HG03432 (cell line): Measurements from ENCODE around the gene A3GALT2.
"Not testable (repeated sequence)": the region's sequence is repeated elsewhere in the genome, so short reads cannot be mapped to it uniquely, and the experiment has no call there.

Source experiments
- ATAC-seq: cut with Tn5 transposase; IDR thresholded peaks from one replicate; pipeline ENCODE4 v1.9.1; 2021; ENCODE audit warnings: mild to moderate bottlenecking, moderate library complexity; ENCODE audit not compliant: unreplicated experiment

The A3GALT2 gene

DNA sequence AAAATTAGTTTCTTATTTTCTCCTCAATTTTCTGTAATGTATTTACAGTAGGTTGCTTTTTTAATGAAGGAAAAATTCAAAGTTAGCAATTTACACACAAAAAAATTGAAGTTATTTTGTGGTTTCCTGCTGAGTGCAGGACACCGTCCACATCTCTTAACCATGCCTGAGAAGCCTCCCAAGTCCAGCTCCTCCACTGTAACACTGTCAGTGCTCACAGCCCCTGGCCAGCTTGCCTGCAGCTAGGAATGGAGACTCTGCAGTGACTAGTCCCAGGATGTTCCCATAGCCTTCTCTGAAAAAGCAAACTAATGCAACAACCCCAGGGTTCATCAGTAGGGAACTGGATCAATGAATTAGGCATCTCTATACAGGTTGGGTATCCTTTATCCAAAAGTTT, 3.5 kb downstream of the A3GALT2 start:
- ATAC-seq, result no peak

GRCh38 chr1:33316601-33317000, 4.3 kb downstream of the A3GALT2 start:
- ATAC-seq, result no peak

GRCh38 chr1:33314416-33314815, 6.5 kb downstream of the A3GALT2 start:
- no peak for ATAC-seq

GRCh38 chr1:33312413-33312749, 8.5 kb downstream of the A3GALT2 start:
- no peak for ATAC-seq

DNA sequence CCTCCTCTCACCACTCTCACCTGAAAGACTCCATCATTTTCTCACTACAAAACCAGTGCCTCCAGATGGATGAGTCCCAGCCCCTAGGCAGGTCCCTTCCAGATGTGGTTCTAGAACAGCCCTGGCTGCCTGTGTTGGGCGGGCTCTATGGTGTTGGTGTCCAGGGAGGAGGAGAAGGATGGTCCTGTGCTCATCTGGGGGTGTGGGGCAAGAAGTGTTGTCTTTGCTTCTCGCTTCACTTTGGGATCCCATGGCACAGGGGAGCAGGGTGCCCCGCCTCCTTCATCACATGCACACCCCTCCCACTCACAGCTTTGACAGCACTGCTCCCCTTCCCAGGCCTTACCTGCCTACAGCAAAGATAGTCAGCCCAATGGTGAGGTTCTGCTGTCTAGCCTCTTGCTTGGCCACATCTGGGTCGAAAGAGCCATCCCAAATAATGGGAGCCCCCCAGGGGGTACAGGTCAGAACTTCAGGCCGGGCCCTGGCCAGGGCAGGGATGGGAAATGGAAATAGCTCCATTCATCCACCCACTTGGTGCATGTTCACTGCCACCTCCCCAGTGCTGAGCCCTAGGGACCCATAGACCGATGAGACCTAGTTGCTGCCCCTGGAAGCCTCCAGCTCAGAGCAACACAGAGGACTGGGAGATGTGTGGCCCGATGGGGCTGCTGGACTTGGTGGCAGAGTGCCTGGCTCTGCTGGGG, 9.0 kb downstream of the A3GALT2 start:
- ATAC-seq, result no peak

DNA sequence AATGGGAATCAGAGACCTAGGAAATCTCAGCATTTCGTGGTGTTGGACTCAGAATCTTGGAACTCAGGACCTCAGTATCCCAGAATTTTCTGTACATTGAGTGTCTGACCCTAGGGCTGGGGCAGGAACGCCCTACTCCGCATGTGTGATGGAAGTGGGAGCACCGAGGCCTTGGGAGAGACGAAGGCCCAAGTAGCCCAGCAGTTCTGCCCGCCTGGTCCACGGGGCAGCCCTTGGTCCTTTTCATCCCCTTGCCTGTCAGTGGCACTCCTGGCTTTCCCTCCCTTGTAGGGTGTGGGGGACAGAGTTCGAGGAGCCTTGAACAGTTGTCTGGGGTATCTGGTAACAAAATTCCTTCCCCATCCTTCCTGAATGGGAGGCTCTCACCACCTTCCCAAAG, 10.2 kb downstream of the A3GALT2 start:
- no peak for ATAC-seq

GRCh38 chr1:33309351-33309750, 11.5 kb downstream of the A3GALT2 start:
- ATAC-seq, result not testable (repeated sequence)

DNA sequence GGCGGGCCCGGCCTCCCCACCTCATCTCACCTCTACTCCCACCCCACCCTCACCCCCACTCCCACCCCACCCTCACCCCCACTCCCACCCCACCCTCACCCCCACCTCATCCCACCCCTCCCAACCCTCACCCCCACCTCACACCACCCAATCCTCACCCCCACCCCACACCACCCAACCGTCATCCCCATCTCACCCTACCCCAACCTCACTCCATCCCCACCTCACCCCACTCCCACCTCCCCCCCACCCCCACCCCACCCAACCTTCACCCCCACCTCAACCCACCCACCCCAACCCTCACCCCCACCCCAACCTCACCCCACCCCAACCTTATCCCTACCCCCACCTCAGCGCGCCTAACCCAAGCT, 13.4 kb downstream of the A3GALT2 start:
- no peak for ATAC-seq

- ATAC-seq, result no peak
Observed at GRCh38 chr1:33306653-33307493, 14.0 kb downstream of the A3GALT2 start.

DNA sequence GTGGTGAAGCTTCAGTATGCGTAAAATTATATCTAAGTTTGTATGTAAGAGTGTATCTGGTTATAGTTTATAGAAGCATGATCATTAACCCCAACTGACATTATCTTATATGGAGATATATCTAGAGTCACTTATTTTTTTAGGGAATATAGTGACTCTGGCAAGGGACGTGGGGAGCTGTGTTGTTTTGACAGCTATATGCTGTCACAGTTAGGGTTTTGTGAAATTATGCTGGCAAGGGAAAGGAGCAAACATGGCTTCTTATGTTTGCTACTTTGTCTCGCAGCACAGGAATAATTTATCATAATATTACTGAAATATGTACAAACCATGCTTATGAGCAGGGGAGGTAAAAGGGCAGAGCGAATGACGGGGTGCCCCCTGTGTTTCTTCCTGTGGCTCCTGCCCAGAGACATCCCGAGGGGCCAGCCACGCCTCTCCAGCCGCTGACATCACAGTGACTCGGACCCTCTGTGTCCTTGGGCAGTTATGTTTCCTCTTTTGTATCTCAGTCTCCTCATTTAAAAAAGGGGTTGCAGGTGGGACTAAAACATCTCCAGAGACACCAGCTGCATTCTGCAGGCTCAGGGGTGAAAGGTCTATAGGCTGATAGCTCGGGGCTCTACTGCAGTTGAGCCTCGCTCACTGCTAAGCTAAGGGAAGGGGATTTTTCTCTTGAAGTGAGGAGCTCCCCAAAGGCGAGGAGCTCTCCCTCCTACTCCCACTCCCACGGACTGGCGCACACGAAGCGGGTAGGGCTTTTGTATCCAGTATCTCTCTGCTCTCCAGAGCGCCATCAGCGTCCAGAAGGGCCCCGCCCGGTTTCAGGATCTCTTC, 14.9 kb downstream of the A3GALT2 start:
- ATAC-seq, result no peak

DNA sequence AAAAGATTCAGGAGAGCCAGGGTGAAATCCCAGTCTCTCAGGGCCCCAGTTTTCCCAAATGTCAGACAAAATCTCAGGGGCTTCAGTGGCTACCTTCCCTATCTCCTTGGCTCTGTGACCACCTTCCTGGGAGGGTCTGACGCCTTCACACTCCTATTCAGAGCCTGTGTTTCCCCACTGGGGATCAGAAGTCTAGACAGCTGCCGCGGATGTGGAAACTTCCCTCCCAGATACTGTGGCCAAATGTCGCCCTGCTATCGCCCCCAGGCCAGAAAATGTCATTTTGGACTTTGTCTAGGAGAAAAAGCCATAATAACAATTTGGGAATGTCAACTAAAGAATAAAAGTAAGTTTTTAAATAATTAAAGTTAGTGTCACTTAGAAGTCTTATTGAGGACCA, 15.9 kb downstream of the A3GALT2 start:
- no peak for ATAC-seq

- ATAC-seq, result no peak
Observed at GRCh38 chr1:33302325-33302724, 18.6 kb downstream of the A3GALT2 start.

DNA sequence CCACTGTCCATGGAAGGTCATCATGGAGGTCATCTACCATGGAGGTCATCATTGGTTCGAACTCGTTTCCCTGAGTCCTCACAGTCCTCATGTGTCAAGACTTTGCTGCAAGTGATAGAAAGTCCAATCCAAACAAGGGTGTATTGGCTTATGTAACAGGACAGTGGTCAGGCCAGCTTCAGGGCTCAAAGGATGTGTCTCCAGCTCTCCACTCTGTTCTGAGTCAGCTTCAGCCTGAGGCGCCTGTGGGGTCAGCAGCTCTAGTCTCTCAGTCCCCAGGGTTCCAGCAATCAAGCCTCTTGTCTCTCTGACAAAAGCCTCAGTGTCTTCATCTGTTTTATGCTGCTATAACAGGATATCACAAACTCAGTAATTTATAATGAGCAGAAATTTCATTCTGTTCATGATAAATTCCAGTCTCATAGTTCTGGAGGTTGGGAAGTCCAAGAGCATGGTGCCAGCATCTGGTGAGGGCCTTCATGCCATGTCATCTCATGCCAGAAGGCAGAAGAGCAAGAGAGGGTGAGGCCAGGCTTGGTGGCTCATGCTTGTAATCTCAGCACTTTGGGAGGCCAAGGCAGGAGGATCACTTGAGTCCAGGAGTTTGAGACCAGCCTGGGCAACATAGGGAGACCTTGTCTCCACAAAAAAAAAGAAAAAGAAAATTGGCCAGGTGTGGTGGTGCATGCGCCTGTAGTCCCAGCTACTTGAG, 19.5 kb downstream of the A3GALT2 start:
- ATAC-seq, result no peak

- no peak for ATAC-seq
Observed at GRCh38 chr1:33300673-33301072, 20.2 kb downstream of the A3GALT2 start.

DNA sequence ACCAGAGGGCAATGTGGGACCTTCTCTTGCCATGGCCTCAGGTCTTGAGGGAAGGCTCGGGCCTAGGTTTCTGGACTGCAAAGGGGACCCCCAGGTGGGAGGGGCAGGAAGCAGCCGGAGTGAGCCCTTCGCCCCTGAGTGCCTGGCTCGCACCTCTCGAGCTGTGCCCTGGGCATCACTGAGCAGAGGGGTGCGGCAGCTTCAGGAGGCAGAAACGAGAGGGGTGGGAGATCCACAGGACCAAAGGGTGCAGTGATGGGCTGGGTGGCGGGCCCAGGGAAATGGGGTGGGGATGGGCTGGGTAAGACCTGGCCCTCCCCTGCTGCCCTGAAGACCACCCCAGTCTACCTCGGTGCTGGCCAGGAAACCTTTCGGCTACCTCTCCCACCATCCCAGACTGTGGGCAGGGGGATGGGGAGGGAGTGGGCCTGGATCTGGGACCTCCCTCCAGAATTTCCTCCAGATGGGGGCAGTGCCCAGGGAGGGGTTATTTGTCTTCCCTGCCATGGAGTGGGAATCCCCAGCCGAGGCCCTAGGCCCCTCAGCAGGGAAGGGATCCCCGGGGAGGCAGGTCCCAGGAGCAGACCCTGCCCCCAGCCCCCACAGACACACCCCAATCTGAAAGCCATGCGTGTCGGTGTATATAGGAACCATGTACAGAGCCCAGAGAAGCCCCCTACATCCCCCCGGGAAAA, 21.3 kb downstream of the A3GALT2 start:
- ATAC-seq, result no peak

DNA sequence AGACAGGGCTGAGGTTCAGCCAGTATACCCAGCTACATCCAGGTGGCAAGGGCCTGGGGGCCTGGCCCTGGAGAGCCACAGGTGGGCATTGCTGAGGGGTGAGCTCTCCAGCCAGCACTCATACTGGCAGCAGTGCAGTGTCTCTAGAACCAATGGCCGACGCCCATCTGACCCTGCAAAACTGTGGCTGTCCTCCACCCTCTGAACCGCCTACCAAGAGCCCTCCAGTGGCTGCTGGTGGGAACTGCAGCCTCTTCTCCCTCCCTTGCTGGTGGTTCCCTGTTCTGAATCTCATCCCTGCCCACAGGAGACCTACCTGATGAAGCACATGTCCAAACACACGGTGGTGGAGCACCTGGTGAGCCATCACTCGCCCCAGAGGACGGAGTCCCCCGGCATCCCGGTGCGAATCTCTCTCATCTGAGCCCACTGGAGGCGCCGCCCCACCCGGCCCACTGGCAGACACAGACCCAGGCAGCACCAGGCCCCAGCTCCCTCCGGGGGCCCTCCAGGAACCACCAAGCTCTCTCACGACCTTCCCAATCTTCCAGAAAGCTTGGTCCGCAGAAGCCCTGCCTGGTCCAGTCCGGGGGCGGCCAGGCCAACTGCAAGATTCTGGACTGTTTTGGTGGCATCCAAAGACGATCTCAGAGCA, 22.1 kb downstream of the A3GALT2 start:
- ATAC-seq, result peak; percentile 64

GRCh38 chr1:33297911-33298622, 22.8 kb downstream of the A3GALT2 start:
- no peak for ATAC-seq

- ATAC-seq, result no peak
Observed at GRCh38 chr1:33296824-33297223, 24.1 kb downstream of the A3GALT2 start.

- ATAC-seq, result no peak
Observed at GRCh38 chr1:33296082-33296458, 24.8 kb downstream of the A3GALT2 start.
